ENCODE data around the gene CNGA1. TPM values are rescaled to one million over a fixed set of nuclear protein-coding genes. Genes with fewer than 3 reads are reported as not detected.
A peak's percentile ranks its signal among the peaks of the same experiment; 100 is the strongest.

Gene CNGA1
- total and polyA plus RNA-seq, 10 donors: 0.39 to 13.2 (median 3.5) TPM

DNA sequence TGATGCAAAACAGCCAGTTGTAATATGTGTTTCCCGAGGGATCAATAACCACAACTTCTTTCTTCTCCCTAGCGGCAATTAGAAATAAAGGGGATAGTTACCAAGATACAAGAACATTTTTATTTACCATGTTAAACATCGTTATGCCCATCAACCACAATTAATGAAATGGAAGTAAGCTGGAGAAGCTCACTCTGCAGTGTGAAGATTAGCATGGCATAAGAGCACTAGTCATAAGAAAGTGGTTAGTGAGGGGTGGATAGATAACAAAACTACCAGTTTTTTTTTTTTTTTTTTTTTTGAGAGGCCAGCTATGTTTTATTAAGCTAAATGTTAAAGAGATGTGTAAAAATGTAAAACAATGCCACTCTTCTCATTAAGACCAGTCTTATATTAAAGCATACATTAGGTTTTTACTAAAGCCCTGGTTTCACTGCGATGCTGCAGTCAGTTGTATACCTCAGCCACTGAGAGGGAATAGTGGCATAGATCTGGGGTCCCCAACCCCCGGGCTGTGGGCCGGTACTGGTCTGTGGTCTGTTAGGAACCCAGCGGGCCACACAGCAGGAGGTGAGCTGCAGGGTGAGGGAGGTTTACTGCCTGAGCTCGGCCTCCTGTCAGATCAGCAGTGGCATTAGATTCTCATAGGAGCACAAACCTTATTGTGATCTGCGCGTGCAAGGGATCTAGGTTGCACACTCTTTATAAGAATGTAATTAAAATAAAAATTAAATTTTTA, 74.2 kb downstream of the CNGA1 start:
- Histone ChIP-seq H3K9me3 (no peaks in the 10 kb centered on the region), H3K36me3 (no peaks in the 10 kb centered on the region), H3K27me3 (replicated peaks in 1 of 7) (no peaks in the 10 kb centered on the region), H3K27ac (no peak overlapping the region), H3K4me3 (no peak overlapping the region), H3K4me1 (no peaks in the 10 kb centered on the region)
- WGBS, 5 donors: 82 to 87% (median 83%) methylated on average over 10 of the region's 10 CpGs
- TF ChIP-seq, protein P1, sequence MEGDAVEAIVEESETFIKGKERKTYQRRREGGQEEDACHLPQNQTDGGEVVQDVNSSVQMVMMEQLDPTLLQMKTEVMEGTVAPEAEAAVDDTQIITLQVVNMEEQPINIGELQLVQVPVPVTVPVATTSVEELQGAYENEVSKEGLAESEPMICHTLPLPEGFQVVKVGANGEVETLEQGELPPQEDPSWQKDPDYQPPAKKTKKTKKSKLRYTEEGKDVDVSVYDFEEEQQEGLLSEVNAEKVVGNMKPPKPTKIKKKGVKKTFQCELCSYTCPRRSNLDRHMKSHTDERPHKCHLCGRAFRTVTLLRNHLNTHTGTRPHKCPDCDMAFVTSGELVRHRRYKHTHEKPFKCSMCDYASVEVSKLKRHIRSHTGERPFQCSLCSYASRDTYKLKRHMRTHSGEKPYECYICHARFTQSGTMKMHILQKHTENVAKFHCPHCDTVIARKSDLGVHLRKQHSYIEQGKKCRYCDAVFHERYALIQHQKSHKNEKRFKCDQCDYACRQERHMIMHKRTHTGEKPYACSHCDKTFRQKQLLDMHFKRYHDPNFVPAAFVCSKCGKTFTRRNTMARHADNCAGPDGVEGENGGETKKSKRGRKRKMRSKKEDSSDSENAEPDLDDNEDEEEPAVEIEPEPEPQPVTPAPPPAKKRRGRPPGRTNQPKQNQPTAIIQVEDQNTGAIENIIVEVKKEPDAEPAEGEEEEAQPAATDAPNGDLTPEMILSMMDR (IDR thresholded peaks at IDR 0.05 in 8 of 11, conservative IDR thresholded peaks at IDR 0.05 in 3 of 11): no peak
- TF ChIP-seq POLR2AphosphoS5 (IDR thresholded peaks at IDR 0.05) (no peak), POLR2A (IDR thresholded peaks at IDR 0.05) (no peak)
- no peak for DNase-seq
- intact Hi-C loops (cut with DNase I; ENCODE audit: low total_unique reads): loop anchor here (10.0 kb wide), 1 partner anchor 143 kb away; no protein-coding TSS in a partner anchor

DNA sequence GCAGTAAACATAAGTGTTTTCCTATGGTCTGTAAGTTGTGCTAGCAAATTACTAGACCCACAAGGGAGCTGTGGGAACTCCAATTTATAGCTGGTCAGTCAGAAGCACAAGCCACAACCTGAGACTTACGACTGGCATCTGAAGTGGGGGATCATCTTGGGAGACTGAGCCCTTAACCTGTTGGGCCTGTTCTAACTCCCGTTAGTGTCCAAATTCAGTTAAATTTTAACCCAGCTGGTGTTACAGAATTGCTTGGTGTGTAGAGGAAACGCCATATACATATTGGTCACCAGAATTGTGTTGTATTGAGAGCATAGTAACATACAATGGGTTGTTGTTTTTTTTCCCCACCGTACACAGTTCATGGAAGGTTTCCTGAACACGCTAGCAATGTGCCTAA, 77.0 kb downstream of the CNGA1 start:
- intact Hi-C loops (cut with DNase I; ENCODE audit: low total_unique reads): loop anchor here (10.0 kb wide), 1 partner anchor 255 kb away; no protein-coding TSS in a partner anchor
- Histone ChIP-seq H3K4me1 (no peaks in the 10 kb centered on the region), H3K27me3 (replicated peaks in 1 of 7) (peaks cover 0 to 2% (median 0%) of the 10 kb centered on the region in 7 donors), H3K9me3 (no peaks in the 10 kb centered on the region), H3K36me3 (no peaks in the 10 kb centered on the region), H3K27ac (no peak overlapping the region), H3K4me3 (no peak overlapping the region)
- no peak for TF ChIP-seq POLR2A (IDR thresholded peaks at IDR 0.05)
- TF ChIP-seq, protein P1 (IDR thresholded peaks at IDR 0.05 in 8 of 11, conservative IDR thresholded peaks at IDR 0.05 in 3 of 11): no peak
- no peak for TF ChIP-seq POLR2AphosphoS5 (IDR thresholded peaks at IDR 0.05)
- no peak for DNase-seq
- 77 to 94% (median 91%) methylated on average over 5 of the region's 5 CpGs for WGBS, 5 donors

DNA sequence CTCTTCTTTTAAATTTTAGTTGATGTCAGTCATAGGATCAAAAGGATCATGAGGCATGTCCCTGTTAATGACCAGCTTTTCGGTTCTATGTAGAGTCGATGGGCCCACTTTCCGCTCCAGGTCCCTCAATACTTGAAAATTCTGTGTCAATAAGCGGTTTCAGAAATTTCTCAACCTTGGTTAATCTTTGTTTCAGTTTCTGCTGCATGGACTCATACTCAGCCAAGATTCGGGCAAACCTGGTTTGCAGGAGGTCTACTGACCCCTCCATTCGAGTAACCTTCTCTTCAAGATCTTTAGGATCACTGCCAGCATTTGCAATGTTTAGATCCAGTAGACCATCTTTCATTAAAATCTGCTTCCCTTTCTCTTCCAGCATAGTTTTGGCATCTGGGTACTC, 80.1 kb downstream of the CNGA1 start:
- H3K9me3 ChIP-seq: peaks cover 0 to 4% (median 0%) of the 10 kb centered on the region in 8 donors
- H3K27ac ChIP-seq: no peak overlapping the region
- no peak for DNase-seq
- TF ChIP-seq POLR2AphosphoS5 (IDR thresholded peaks at IDR 0.05) (no peak), POLR2A (IDR thresholded peaks at IDR 0.05) (no peak)
- TF ChIP-seq, protein P1 (IDR thresholded peaks at IDR 0.05 in 8 of 11, conservative IDR thresholded peaks at IDR 0.05 in 3 of 11): no peak
- no peak overlapping the region for H3K4me3 ChIP-seq
- 87 to 94% (median 91%) methylated on average over 6 of the region's 6 CpGs for WGBS, 5 donors
- peaks cover 0 to 5% (median 0%) of the 10 kb centered on the region in 7 donors for H3K27me3 ChIP-seq (replicated peaks in 1 of 7)
- intact Hi-C loops (cut with DNase I; ENCODE audit: low total_unique reads): loop anchor here (10.0 kb wide), 1 partner anchor 252 kb away; no protein-coding TSS in a partner anchor
- H3K36me3 ChIP-seq: no peaks in the 10 kb centered on the region
- peaks cover 0 to 7% (median 4%) of the 10 kb centered on the region in 6 donors for H3K4me1 ChIP-seq

DNA sequence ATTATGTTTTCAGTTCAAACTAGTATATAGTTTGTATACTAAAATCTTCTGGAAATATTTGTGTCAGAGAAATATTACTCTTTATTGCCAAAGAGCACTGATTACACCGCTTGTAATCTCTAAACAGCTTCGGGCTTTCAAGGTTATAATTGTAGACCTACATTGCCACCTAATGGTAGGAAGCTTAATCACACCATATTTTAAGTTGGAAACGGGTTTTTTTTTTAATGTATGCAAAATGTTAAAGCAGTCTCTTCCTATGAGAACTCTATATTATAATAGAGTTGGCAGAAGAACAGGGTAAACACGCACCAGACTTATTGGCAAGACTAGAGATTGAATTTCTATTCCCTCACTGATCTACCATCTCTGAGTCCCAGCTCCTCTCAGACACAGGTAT, 82.6 kb downstream of the CNGA1 start:
- Histone ChIP-seq H3K27ac (no peak overlapping the region), H3K4me1 (peaks cover 0 to 7% (median 4%) of the 10 kb centered on the region in 6 donors), H3K27me3 (replicated peaks in 1 of 7) (peaks cover 0 to 5% (median 0%) of the 10 kb centered on the region in 7 donors), H3K36me3 (no peaks in the 10 kb centered on the region), H3K9me3 (peaks cover 0 to 4% (median 0%) of the 10 kb centered on the region in 8 donors), H3K4me3 (no peak overlapping the region)
- 2 to 6% (median 3%) methylated on average over 4 of the region's 4 CpGs for WGBS, 5 donors
- TF ChIP-seq POLR2AphosphoS5 (IDR thresholded peaks at IDR 0.05): no peak
- TF ChIP-seq, protein P1 (IDR thresholded peaks at IDR 0.05 in 8 of 11, conservative IDR thresholded peaks at IDR 0.05 in 3 of 11): peak; percentile 21 to 75 (median 66)
- no peak for TF ChIP-seq POLR2A (IDR thresholded peaks at IDR 0.05)
- intact Hi-C loops (cut with DNase I; ENCODE audit: low total_unique reads): loop anchor here (10.0 kb wide), 1 partner anchor 249 kb away; no protein-coding TSS in a partner anchor
- DNase-seq: no peak

Measured in spleen (tissue), 11 donors.